CD8-positive, alpha-beta memory T cell (primary cell): ENCODE data around the gene PDE6H. TPM values are rescaled to one million over a fixed set of nuclear protein-coding genes. Genes with fewer than 3 reads are reported as not detected.

Experiments
- CTCF ChIA-PET: fragments of 350-600 bp; sonication (Branson Sonifier 250); formaldehyde crosslinking; loops from one replicate; lab custom pipeline; 2021; ENCODE audit warnings: antibody characterized with exemption; lab: Charles Lee
- POLR2A ChIA-PET: fragments of 350-600 bp; sonication (Branson Sonifier 250); formaldehyde crosslinking; loops from one replicate; lab custom pipeline; 2021; ENCODE audit warnings: antibody characterized with exemption; lab: Charles Lee
- DNase-seq, 5 donors: peaks; one replicate each; pipeline versions ENCODE4 v3.0.0 to v3.0.0-alpha.2; 2020 to 2022; ENCODE audit warnings: mixed read lengths in 1 of 5
- H3K27ac ChIP-seq: one replicate; pipeline ENCODE4 v1.7.0; 2013; ENCODE audit warnings: low read depth, mild to moderate bottlenecking, low read length, moderate library complexity
- H3K27me3 ChIP-seq: 2 replicates; pipeline ENCODE4 v1.7.0; 2013; ENCODE audit warnings: low read length, mild to moderate bottlenecking; ENCODE audit not compliant: insufficient read depth, poor library complexity, severe bottlenecking
- H3K36me3 ChIP-seq: 2 replicates; pipeline ENCODE4 v1.7.0; 2013; ENCODE audit warnings: mild to moderate bottlenecking, low read length, moderate library complexity; ENCODE audit not compliant: insufficient read depth
- H3K4me1 ChIP-seq: 2 replicates; pipeline ENCODE4 v1.7.0; 2013; ENCODE audit warnings: mild to moderate bottlenecking, low read length, moderate library complexity; ENCODE audit not compliant: insufficient read depth
- H3K4me3 ChIP-seq: 2 replicates; pipeline ENCODE4 v1.7.0; 2013; ENCODE audit warnings: mild to moderate bottlenecking, low read length
- H3K9me3 ChIP-seq: 2 replicates; pipeline ENCODE4 v1.7.0; 2013; ENCODE audit warnings: mild to moderate bottlenecking, low read length
- H3K27ac Mint-ChIP-seq, 8 donors: one replicate each; pipeline ENCODE4 v1.8.0; 2020 to 2021; ENCODE audit warnings: mixed read lengths in 8 of 8, mild to moderate bottlenecking in 6 of 8, inconsistent platforms in 3 of 8, moderate library complexity in 3 of 8
- H3K27me3 Mint-ChIP-seq, 2 donors: one replicate each; pipeline ENCODE4 v1.8.0; 2020 to 2021; ENCODE audit warnings: mixed read lengths in 2 of 2, mild to moderate bottlenecking in 1 of 2, moderate library complexity in 1 of 2
- H3K36me3 Mint-ChIP-seq, 3 donors: one replicate each; pipeline ENCODE4 v1.8.0; 2020 to 2021; ENCODE audit warnings: mixed read lengths in 3 of 3, inconsistent platforms in 1 of 3, mild to moderate bottlenecking in 1 of 3
- H3K4me1 Mint-ChIP-seq, 3 donors: one replicate each; pipeline ENCODE4 v1.8.0; 2020 to 2021; ENCODE audit warnings: mixed read lengths in 3 of 3, inconsistent platforms in 1 of 3, mild to moderate bottlenecking in 1 of 3
- H3K4me3 Mint-ChIP-seq, 7 donors: one replicate each; pipeline ENCODE4 v1.8.0; 2020 to 2021; ENCODE audit warnings: mixed read lengths in 7 of 7, mild to moderate bottlenecking in 6 of 7, moderate library complexity in 4 of 7, inconsistent platforms in 2 of 7
- H3K9me3 Mint-ChIP-seq, 5 donors: one replicate each; pipeline ENCODE4 v1.8.0; 2020 to 2022; ENCODE audit warnings: mixed read lengths in 5 of 5, mild to moderate bottlenecking in 3 of 5, moderate library complexity in 2 of 5, inconsistent platforms in 1 of 5
- polyA plus RNA-seq: library from polyadenylated mRNA; unstranded; fragments of 300-500 nt; fragmentation: Illumina TruSeq; gene quantifications from one replicate; pipeline ENCODE4 v1.2.3, GENCODE V29; 2021
- total RNA-seq, 2 experiments: library from RNA; stranded (reverse); gene quantifications; one replicate each; pipeline ENCODE4 v1.2.3, GENCODE V29; 2021

The PDE6H gene
- total and polyA plus RNA-seq, 3 experiments from 2014 or later = not detected

DNA sequence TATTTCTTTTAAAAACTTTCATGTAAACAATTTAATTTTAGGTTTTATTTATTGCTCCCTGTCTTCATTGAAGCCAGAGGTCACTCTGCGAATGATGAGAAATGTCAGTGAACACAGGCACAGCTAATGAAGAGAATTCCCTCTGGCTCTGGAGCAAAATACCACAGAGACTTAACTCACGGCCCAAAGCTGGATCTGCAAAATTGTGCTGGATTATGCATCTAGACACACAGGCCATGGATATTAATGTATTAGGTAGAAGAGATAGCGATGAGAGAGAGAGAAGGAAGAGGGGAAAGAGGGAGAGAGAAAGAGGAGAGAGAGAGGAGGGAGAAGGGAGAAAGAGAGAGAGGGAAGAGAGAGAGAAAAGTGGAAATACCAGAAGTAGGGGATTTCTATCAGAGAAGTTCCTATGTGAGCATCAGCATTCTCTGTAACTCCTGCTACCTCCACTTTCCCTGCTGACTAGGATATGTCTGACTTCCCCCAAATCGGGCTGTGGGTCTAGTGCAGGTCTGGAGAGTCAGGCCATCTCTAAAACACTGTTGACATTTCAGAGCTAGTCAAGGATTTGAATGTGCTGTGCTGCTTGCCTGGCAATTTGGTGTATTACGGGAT is 15.2 kb upstream of the PDE6H start:
- Histone ChIP-seq H3K4me3 (peak overlapping the region; percentile 94), H3K9me3 (no peaks in the 10 kb centered on the region), H3K27ac (peak overlapping the region; percentile 85), H3K27me3 (no peaks in the 10 kb centered on the region), H3K36me3 (peaks cover 7% of the 10 kb centered on the region), H3K4me1 (peaks cover 59% of the 10 kb centered on the region)
- DNase-seq = no peak
- H3K36me3 Mint-ChIP-seq = peaks cover 17 to 75% (median 23%) of the 10 kb centered on the region in 3 donors
- H3K9me3 Mint-ChIP-seq = no peaks in the 10 kb centered on the region
- peak overlapping the region; percentile 73 to 100 (median 99) for H3K27ac Mint-ChIP-seq
- POLR2A ChIA-PET = interaction anchor here (0.6 to 1.6 kb wide), 5 partner anchors 9 to 188 kb away, joined by 3 to 5 read pairs (median 3); no protein-coding TSS in a partner anchor
- H3K27me3 Mint-ChIP-seq = peaks cover 0 to 5% of the 10 kb centered on the region in 2 donors
- CTCF ChIA-PET = interaction anchor here (0.7 to 4.1 kb wide), 3 partner anchors 9 to 21 kb away, joined by 3 to 14 read pairs (median 6); partner anchors contain the start of gene ERP27
- peaks cover 64 to 81% (median 66%) of the 10 kb centered on the region in 3 donors for H3K4me1 Mint-ChIP-seq
- H3K4me3 Mint-ChIP-seq = peak overlapping the region; percentile 96 to 100 (median 98)

DNA sequence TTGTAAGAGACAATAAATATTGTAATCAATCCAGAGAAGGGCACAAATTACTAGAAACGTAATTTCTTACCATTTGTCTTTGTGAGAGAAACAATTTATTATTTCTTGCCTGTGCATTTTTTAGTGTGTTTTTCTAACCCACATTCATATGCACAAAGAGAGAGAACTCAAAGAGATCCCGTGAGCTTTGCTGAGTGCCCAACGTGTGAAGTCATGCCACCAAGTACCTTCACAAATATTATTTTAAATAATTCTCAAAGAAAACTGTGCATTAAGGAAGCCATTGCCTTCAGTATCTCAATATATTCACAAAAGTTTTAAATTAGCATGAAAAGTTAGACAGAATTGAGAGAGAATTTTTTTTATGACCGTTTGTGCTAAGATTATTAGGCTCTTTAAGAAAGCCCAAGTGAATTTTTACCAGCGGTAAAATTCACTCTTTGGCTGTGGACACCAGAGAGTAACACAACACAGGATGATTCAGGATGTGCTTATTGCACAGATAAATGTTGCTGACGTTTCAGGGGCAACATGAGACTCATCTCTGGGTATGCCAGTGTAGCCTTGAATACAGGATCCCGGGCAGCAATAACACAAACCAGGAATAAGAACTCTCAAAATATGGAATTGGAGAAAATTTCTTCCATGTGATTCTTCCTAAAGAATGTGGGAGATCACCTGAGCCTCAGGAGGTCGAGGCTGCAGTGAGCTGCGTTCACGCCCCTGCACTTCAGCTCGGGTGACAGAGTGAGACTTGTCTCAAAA is 14.3 kb upstream of the PDE6H start:
- Mint-ChIP-seq H3K36me3 (peaks cover 17 to 70% (median 22%) of the 10 kb centered on the region in 3 donors), H3K4me1 (peaks cover 64 to 81% (median 66%) of the 10 kb centered on the region in 3 donors), H3K27me3 (peaks cover 0 to 5% of the 10 kb centered on the region in 2 donors), H3K4me3 (peak overlapping the region; percentile 96 to 100 (median 98)), H3K27ac (peak overlapping the region; percentile 73 to 100 (median 99)), H3K9me3 (no peaks in the 10 kb centered on the region)
- no peaks in the 10 kb centered on the region for H3K27me3 ChIP-seq
- no peaks in the 10 kb centered on the region for H3K9me3 ChIP-seq
- peak in 1 of 5 donors; percentile 50 for DNase-seq
- H3K27ac ChIP-seq = peak overlapping the region; percentile 85
- peak overlapping the region; percentile 94 for H3K4me3 ChIP-seq
- CTCF ChIA-PET = interaction anchor here (0.7 to 4.1 kb wide), 3 partner anchors 10 to 37 kb away, joined by 3 to 14 read pairs (median 6); partner anchors contain the start of gene ERP27
- POLR2A ChIA-PET = interaction anchor here (0.8 to 1.6 kb wide), 3 partner anchors 10 to 188 kb away, joined by 3 to 4 read pairs (median 4); a partner anchor contains a TSS
- H3K4me1 ChIP-seq = peaks cover 59% of the 10 kb centered on the region
- peaks cover 7% of the 10 kb centered on the region for H3K36me3 ChIP-seq

- POLR2A ChIA-PET = interaction anchor here (0.8 to 1.8 kb wide), 4 partner anchors 11 to 188 kb away, joined by 3 to 13 read pairs (median 6); a partner anchor contains a TSS
Observed at GRCh38 chr12:14959126-14959440, 13.8 kb upstream of the PDE6H start.

GRCh38 chr12:14959463-14959862 is 13.4 kb upstream of the PDE6H start:
- H3K4me3 ChIP-seq = peak overlapping the region; percentile 94
- CTCF ChIA-PET = interaction anchor here (1.4 to 4.1 kb wide), 3 partner anchors 20 to 188 kb away, joined by 5 to 14 read pairs (median 6); partner anchors contain the start of gene ERP27
- peaks cover 61 to 80% (median 66%) of the 10 kb centered on the region in 3 donors for H3K4me1 Mint-ChIP-seq

More at GRCh38 chr12:14959126-14959440, 13.8 kb upstream of the PDE6H start:
- no peaks in the 10 kb centered on the region for H3K27me3 Mint-ChIP-seq
- H3K4me3 Mint-ChIP-seq = peak overlapping the region; percentile 96 to 100 (median 98)
- peaks cover 17 to 65% (median 20%) of the 10 kb centered on the region in 3 donors for H3K36me3 Mint-ChIP-seq
- peak overlapping the region; percentile 94 for H3K4me3 ChIP-seq
- H3K27me3 ChIP-seq = no peaks in the 10 kb centered on the region
- H3K27ac ChIP-seq = peak overlapping the region; percentile 85
- peaks cover 64 to 81% (median 66%) of the 10 kb centered on the region in 3 donors for H3K4me1 Mint-ChIP-seq
- H3K27ac Mint-ChIP-seq = peak overlapping the region; percentile 73 to 100 (median 99)
- no peaks in the 10 kb centered on the region for H3K9me3 Mint-ChIP-seq
- DNase-seq = no peak
- H3K9me3 ChIP-seq = no peaks in the 10 kb centered on the region
- peaks cover 59% of the 10 kb centered on the region for H3K4me1 ChIP-seq
- H3K36me3 ChIP-seq = peaks cover 7% of the 10 kb centered on the region
- CTCF ChIA-PET = interaction anchor here (1.4 to 4.1 kb wide), 3 partner anchors 20 to 188 kb away, joined by 5 to 14 read pairs (median 6); partner anchors contain the start of gene ERP27

DNA sequence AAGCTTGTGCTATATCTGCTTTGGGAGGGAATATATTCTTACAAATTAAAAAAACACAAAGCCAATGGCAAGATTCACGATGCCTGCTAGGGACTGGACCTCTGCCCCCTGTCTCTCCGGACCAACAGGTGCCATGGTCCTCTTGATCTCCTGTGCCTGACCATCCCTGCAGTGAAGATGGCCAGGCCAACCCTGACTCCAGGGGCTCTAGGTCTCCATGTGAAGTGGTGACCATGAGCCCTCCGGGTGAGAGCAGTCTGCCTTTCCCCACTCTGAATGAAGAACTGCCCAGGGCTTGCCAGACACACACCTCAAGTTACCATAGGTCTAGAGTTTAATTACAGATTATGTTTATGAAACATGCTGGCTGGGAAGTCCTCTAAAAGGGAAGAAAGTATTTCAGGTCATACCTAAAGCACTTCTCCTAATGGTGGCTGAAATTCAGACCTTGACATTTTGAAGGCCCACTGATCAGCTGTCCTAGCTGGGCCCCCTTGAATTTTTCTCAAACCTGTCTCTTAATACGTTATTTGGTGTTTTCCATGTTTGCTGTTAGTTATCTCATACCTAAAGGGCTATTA is 12.8 kb upstream of the PDE6H start:
- Mint-ChIP-seq H3K4me1 (peaks cover 61 to 80% (median 66%) of the 10 kb centered on the region in 3 donors), H3K36me3 (peaks cover 15 to 57% (median 17%) of the 10 kb centered on the region in 3 donors), H3K4me3 (peak overlapping the region; percentile 96 to 100 (median 98)), H3K9me3 (no peaks in the 10 kb centered on the region), H3K27me3 (peaks cover 0 to 1% of the 10 kb centered on the region in 2 donors), H3K27ac (peak overlapping the region; percentile 73 to 100 (median 99))
- H3K9me3 ChIP-seq = no peaks in the 10 kb centered on the region
- peak overlapping the region; percentile 94 for H3K4me3 ChIP-seq
- H3K36me3 ChIP-seq = peaks cover 7% of the 10 kb centered on the region
- POLR2A ChIA-PET = interaction anchor here (1.3 to 1.8 kb wide), 3 partner anchors 9 to 186 kb away, joined by 5 to 13 read pairs (median 9); a partner anchor contains a TSS
- no peak for DNase-seq
- CTCF ChIA-PET = interaction anchor here (1.2 to 4.1 kb wide), 4 partner anchors 21 to 189 kb away, joined by 3 to 14 read pairs (median 6); partner anchors contain the start of gene ERP27
- H3K4me1 ChIP-seq = peaks cover 60% of the 10 kb centered on the region
- peak overlapping the region; percentile 85 for H3K27ac ChIP-seq
- H3K27me3 ChIP-seq = no peaks in the 10 kb centered on the region

More at GRCh38 chr12:14959463-14959862, 13.4 kb upstream of the PDE6H start:
- peak in 1 of 5 donors; percentile 21 for DNase-seq
- Mint-ChIP-seq H3K4me3 (peak overlapping the region; percentile 96 to 100 (median 98)), H3K27ac (peak overlapping the region; percentile 73 to 100 (median 99)), H3K27me3 (no peaks in the 10 kb centered on the region), H3K9me3 (no peaks in the 10 kb centered on the region), H3K36me3 (peaks cover 17 to 61% (median 17%) of the 10 kb centered on the region in 3 donors)
- H3K27me3 ChIP-seq = no peaks in the 10 kb centered on the region
- peaks cover 7% of the 10 kb centered on the region for H3K36me3 ChIP-seq
- H3K27ac ChIP-seq = peak overlapping the region; percentile 85
- no peaks in the 10 kb centered on the region for H3K9me3 ChIP-seq
- POLR2A ChIA-PET = interaction anchor here (0.8 to 1.8 kb wide), 3 partner anchors 11 to 189 kb away, joined by 4 to 13 read pairs (median 9); a partner anchor contains a TSS
- peaks cover 59% of the 10 kb centered on the region for H3K4me1 ChIP-seq

GRCh38 chr12:14960548-14961465 is 12.0 kb upstream of the PDE6H start:
- Histone ChIP-seq H3K27ac (peak overlapping the region; percentile 85), H3K36me3 (peaks cover 7% of the 10 kb centered on the region), H3K27me3 (no peaks in the 10 kb centered on the region), H3K9me3 (no peaks in the 10 kb centered on the region), H3K4me3 (peak overlapping the region; percentile 94), H3K4me1 (peaks cover 57% of the 10 kb centered on the region)
- DNase-seq = peak; percentile 33 to 81 (median 72)
- Mint-ChIP-seq H3K4me1 (peaks cover 61 to 80% (median 66%) of the 10 kb centered on the region in 3 donors), H3K27ac (peak overlapping the region; percentile 92 to 100 (median 99)), H3K36me3 (peaks cover 13 to 53% (median 17%) of the 10 kb centered on the region in 3 donors), H3K4me3 (peak overlapping the region; percentile 96 to 100 (median 98)), H3K27me3 (peaks cover 0 to 1% of the 10 kb centered on the region in 2 donors), H3K9me3 (no peaks in the 10 kb centered on the region)
- POLR2A ChIA-PET = interaction anchor here (1.0 to 1.8 kb wide), 4 partner anchors 10 to 187 kb away, joined by 5 to 13 read pairs (median 9); a partner anchor contains a TSS
- CTCF ChIA-PET = interaction anchor here (1.2 to 1.8 kb wide), 5 partner anchors 34 to 191 kb away, joined by 3 to 11 read pairs (median 5); a partner anchor contains a TSS
